Measurements from ENCODE around the gene STXBP6.

- TF ChIP-seq CTCF (IDR thresholded peaks at IDR 0.05) (no peak), POLR2A (IDR thresholded peaks at IDR 0.05) (no peak)
Measured at GRCh38 chr14:24954700-24955037, 95.3 kb downstream of the STXBP6 start.
